HUES48 (cell line): Measurements from ENCODE around the gene MAPK1.
"Not testable (repeated sequence)": the region's sequence is repeated elsewhere in the genome, so short reads cannot be mapped to it uniquely, and the experiment has no call there.

ENCODE experiments used
- H3K27ac ChIP-seq: one replicate; pipeline ENCODE4 v1.7.0; 2013; ENCODE audit warnings: low read depth, low read length, inconsistent platforms
- H3K27me3 ChIP-seq: 2 replicates; pipeline ENCODE4 v1.6.1; 2013; ENCODE audit warnings: mild to moderate bottlenecking, low read length; ENCODE audit not compliant: control insufficient read depth, insufficient read depth
- H3K36me3 ChIP-seq: 2 replicates; pipeline ENCODE4 v1.6.1; 2013; ENCODE audit warnings: low read length; ENCODE audit not compliant: control insufficient read depth, insufficient read depth
- H3K4me1 ChIP-seq: 2 replicates; pipeline ENCODE4 v1.6.1; 2013; ENCODE audit warnings: mild to moderate bottlenecking, low read length; ENCODE audit not compliant: control insufficient read depth, insufficient read depth
- H3K4me3 ChIP-seq: 2 replicates; pipeline ENCODE4 v1.5.1; 2013; ENCODE audit warnings: mild to moderate bottlenecking, low read depth, low read length
- H3K9ac ChIP-seq: 2 replicates; pipeline ENCODE4 v1.6.1; 2013; ENCODE audit warnings: mild to moderate bottlenecking, low read depth, low read length, moderate library complexity
- H3K9me3 ChIP-seq: 2 replicates; pipeline ENCODE4 v1.6.1; 2013; ENCODE audit warnings: low read length; ENCODE audit not compliant: control insufficient read depth, insufficient read depth

Gene MAPK1

DNA sequence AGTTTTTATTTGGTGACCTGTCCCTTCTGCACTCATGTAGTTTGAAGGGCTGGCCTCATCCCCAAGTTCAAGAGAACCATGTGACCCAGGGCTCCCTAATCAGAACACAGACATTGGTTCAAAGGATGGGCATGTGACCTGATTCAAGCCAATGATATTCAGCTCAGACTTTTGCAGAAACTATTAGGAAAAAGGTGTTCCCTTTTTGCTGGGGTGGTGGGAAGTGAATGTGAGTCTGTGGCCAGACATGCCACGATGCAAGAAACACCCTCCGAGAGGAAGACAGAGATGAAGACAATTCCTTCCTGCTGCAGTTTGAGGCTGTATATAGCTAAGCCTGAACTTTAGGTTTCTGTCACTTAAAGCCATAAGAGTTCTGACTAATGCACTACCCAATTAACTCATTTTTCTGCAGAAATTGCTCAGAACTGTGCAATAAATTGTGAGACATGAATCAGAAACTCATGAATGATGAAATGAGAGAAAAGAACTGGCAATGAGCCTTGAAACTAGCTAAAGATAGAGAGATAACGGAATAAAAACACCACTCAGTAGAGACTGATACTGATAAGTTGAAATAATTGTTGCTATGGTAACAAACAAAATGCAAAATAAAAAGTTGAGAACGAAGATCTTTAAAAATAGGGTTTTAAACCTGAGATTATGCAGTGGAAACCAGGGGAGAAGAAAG lies 9.2 kb upstream of the MAPK1 start:
- H3K27me3 ChIP-seq, result no peaks in the 10 kb centered on the region
- no peak overlapping the region for H3K27ac ChIP-seq
- H3K9ac ChIP-seq, result no peak overlapping the region
- no peak overlapping the region for H3K4me3 ChIP-seq
- H3K4me1 ChIP-seq, result no peaks in the 10 kb centered on the region
- no peaks in the 10 kb centered on the region for H3K9me3 ChIP-seq
- no peaks in the 10 kb centered on the region for H3K36me3 ChIP-seq

DNA sequence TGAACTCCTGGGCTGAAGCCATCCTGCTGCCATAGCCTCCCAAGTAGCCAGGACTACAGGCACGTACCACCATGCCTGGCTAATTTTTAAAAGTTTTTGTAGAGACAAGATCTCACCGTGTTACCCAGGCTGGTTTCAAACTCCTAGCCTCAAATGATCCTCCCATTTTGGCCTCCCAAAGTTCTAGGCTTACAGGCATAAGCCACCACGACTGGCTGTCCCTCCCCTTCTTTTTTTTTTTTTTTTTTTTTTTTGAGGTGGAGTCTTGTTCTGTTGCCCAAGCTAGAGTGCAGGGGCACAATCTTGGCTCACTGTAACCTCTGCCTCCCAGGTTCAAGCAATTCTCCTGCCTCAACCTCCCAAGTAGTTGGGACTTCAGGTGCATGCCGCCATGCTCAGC lies 7.5 kb upstream of the MAPK1 start:
- H3K4me1 ChIP-seq, H3K27me3 ChIP-seq, H3K4me3 ChIP-seq, H3K9ac ChIP-seq, H3K36me3 ChIP-seq, H3K9me3 ChIP-seq, H3K27ac ChIP-seq: not testable (repeated sequence)

- no peaks in the 10 kb centered on the region for H3K9me3 ChIP-seq
- no peaks in the 10 kb centered on the region for H3K36me3 ChIP-seq
- no peaks in the 10 kb centered on the region for H3K27me3 ChIP-seq
- no peak overlapping the region for H3K9ac ChIP-seq
- H3K4me3 ChIP-seq, result no peak overlapping the region
- no peak overlapping the region for H3K27ac ChIP-seq
- H3K4me1 ChIP-seq, result no peaks in the 10 kb centered on the region
Observed at GRCh38 chr22:21873619-21874018, 6.2 kb upstream of the MAPK1 start.

DNA sequence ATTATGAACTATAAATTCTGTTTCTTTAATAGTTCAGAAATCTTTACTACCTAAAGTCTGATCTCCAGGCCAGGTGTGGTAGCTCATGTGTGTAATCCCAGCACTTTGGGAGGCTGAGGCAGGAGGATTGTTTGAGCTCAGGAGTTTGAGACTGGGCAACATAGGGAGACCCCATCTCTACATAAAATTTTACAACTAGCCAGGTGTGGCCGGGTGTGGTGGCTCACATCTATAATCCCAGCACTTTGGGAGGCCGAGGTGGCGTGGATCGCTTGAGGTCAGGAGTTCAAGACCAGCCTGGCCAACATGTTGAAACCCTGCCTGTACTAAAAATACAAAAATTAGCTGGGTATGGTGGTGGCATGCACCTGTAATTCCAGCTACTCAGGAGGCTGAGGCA lies 5.3 kb upstream of the MAPK1 start:
- not testable (repeated sequence) for H3K4me3 ChIP-seq, H3K27ac ChIP-seq, H3K27me3 ChIP-seq, H3K9ac ChIP-seq, H3K9me3 ChIP-seq, H3K4me1 ChIP-seq, H3K36me3 ChIP-seq

DNA sequence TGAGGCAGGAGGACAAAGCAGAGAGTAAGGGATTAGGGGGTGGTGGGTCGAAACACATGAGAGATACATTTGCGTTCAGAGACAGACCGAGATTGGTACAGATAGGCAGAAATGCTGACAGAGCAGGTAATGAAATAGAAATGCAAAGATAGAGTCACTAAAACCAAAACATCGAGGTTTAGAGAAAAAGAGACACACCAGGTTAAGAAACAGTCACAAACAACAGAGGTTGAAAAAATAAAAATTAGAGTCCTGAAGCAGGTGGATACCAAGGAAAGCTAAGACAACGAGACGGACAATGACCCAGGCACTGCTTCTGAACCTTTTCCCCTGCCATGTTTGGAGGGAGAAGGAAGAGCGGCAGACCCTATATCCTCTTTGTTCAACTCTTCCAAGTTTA lies 1.2 kb upstream of the MAPK1 start:
- no peaks in the 10 kb centered on the region for H3K36me3 ChIP-seq
- no peak overlapping the region for H3K9ac ChIP-seq
- H3K27me3 ChIP-seq, result no peaks in the 10 kb centered on the region
- H3K27ac ChIP-seq, result no peak overlapping the region
- H3K4me3 ChIP-seq, result no peak overlapping the region
- H3K4me1 ChIP-seq, result peaks cover 19% of the 10 kb centered on the region
- H3K9me3 ChIP-seq, result no peaks in the 10 kb centered on the region

DNA sequence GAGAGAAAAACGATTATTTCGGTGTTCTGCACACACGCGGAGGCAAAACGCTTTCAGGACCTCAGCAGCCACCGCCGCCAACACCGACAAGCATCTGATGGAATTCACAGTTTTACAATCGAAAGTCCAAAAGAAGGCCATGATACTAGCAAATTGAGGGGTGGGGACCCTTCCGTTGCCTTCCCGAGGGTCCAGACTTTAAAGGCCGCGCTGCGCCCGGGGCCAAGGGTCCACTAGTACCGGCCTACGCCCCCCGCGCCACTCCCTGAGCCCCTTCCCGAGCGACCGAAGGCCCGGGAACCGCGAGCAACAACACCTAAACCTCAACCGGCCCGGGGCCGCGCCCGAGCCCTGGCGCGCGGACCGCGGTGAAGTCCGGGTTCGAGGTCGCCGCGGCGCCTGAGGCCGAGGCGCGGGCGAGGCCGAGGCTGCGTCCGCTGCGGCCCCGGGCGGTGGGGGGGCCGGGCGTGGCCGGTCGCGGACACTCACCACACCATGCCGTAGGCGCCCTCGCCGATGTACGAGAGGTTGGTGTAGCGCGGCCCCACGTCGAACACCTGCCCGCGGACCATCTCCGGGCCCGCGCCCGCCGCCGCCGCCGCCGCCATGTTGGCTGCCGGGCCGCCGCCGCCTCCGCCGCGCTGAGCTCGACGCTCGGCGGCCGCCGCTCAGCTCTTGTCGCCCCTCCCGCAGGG lies 465 bp downstream of the MAPK1 start:
- Histone ChIP-seq H3K4me1 (peaks cover 21% of the 10 kb centered on the region), H3K36me3 (no peaks in the 10 kb centered on the region), H3K27ac (peak overlapping the region; percentile 84), H3K9ac (peak overlapping the region; percentile 84), H3K27me3 (no peaks in the 10 kb centered on the region), H3K9me3 (no peaks in the 10 kb centered on the region), H3K4me3 (peak overlapping the region; percentile 74)

DNA sequence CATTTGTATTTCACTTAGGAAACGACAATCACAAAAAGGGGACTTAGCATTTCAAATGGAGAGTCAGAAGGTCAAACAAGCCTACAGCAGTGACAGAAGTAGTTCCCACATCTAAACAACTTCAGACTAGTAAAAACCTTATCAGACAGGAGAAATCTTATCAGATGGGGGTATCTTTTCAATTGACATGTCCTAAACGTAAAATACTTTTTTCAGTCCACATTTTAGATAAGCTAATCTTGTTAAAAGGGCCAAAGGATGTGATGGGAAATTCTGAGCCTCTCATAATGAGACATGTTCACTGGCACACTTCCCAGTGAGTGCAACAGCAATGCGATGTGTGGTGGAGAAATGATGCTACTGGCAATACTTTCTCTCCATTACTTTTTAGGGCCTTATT lies 2.4 kb downstream of the MAPK1 start:
- Histone ChIP-seq H3K9me3 (no peaks in the 10 kb centered on the region), H3K4me3 (peak overlapping the region; percentile 74), H3K9ac (no peak overlapping the region), H3K27me3 (no peaks in the 10 kb centered on the region), H3K27ac (no peak overlapping the region), H3K4me1 (peaks cover 35% of the 10 kb centered on the region), H3K36me3 (no peaks in the 10 kb centered on the region)

- Histone ChIP-seq H3K4me1 (peaks cover 37% of the 10 kb centered on the region), H3K9me3 (no peaks in the 10 kb centered on the region), H3K9ac (no peak overlapping the region), H3K36me3 (no peaks in the 10 kb centered on the region), H3K4me3 (no peak overlapping the region), H3K27ac (no peak overlapping the region), H3K27me3 (no peaks in the 10 kb centered on the region)
Observed at GRCh38 chr22:21862386-21863245, 4.8 kb downstream of the MAPK1 start.

DNA sequence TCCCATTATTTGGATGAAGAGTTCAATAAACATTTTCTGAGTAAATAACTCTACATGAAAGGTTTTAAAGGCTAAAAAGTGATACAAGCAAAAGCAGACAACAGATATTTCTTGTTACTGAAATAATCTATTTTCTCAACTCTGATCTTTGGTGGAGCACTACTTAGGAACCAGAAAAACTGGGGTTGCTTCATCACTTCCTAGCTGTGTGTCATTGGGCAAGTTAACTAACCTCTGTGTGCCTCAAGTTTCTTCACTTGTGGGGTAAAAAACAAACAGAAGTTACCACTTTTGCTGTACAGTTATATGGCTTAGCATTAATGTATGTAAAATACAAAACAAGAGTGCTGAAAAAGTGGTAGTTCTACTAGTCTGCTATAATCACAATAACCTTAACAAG lies 5.6 kb downstream of the MAPK1 start:
- H3K36me3 ChIP-seq, result no peaks in the 10 kb centered on the region
- no peaks in the 10 kb centered on the region for H3K9me3 ChIP-seq
- H3K4me1 ChIP-seq, result peaks cover 37% of the 10 kb centered on the region
- H3K4me3 ChIP-seq, result no peak overlapping the region
- no peaks in the 10 kb centered on the region for H3K27me3 ChIP-seq
- no peak overlapping the region for H3K27ac ChIP-seq
- no peak overlapping the region for H3K9ac ChIP-seq

DNA sequence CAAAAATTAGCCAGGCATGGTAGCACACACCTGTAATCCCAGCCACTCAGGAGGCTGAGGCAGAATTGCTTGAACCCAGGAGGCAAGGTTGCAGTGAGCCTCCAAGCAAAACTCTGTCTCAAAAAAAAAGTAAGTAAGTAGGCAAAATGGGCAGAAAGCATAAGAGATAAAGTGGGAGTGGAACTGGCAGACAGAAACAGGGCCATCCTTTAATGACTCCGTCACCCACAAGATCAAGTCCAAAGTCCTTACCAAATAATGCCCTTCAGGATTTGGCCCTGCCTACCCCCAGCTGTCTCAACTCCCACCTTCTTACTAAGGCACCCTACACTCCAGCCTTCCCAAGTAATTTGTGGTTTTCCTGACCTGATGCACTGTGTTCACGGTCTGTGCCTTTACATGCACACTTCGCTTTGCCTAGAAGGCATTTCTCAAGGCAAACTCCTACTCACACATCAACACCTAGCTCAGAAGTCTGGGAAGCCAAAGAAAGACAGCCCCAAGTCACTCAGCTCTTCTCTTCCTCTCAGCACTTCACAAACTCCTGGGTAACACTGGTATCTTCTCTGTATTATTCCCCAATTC lies 6.1 kb downstream of the MAPK1 start:
- no peaks in the 10 kb centered on the region for H3K27me3 ChIP-seq
- H3K36me3 ChIP-seq, result no peaks in the 10 kb centered on the region
- no peak overlapping the region for H3K4me3 ChIP-seq
- no peak overlapping the region for H3K27ac ChIP-seq
- H3K9ac ChIP-seq, result no peak overlapping the region
- H3K4me1 ChIP-seq, result peaks cover 37% of the 10 kb centered on the region
- no peaks in the 10 kb centered on the region for H3K9me3 ChIP-seq
